ENCODE measurements around the gene FAM185A. TPM values are rescaled to one million over a fixed set of nuclear protein-coding genes. Genes with fewer than 3 reads are reported as not detected.

FAM185A gene
- total RNA-seq, 1 experiment from 2014 or later, result 12.8 TPM

GRCh38 chr7:102841290-102841689, 92.5 kb downstream of the FAM185A start:
- Histone ChIP-seq H3K4me3 (ENCODE audit: low read depth, low read length) (no peak overlapping the region), H3K36me3 (ENCODE audit: control insufficient read depth, insufficient read depth, low read length) (no peaks in the 10 kb centered on the region), H3K9me3 (no peaks in the 10 kb centered on the region), H3K27me3 (replicated peaks; ENCODE audit: control insufficient read depth, insufficient read depth, low read length) (no peaks in the 10 kb centered on the region), H3K4me1 (no peaks in the 10 kb centered on the region; the same call in 1 of the 2 replicates)
- no peak overlapping the region for H3K27ac Mint-ChIP-seq (ENCODE audit: unreplicated experiment)
- ChIA-PET CTCF (no interaction called here), POLR2A (no interaction called here)
- H3K36me3 Mint-ChIP-seq (ENCODE audit: insufficient read depth, unreplicated experiment), result no peaks in the 10 kb centered on the region
- no peaks in the 10 kb centered on the region for H3K27me3 Mint-ChIP-seq (ENCODE audit: insufficient read depth, unreplicated experiment)
- no TSS peak for BruUV-seq (replicated peaks)
- H3K4me3 Mint-ChIP-seq (ENCODE audit: unreplicated experiment), result no peak overlapping the region
- DNase-seq, result no peak
- no peaks in the 10 kb centered on the region for H3K9me3 Mint-ChIP-seq (ENCODE audit: unreplicated experiment)
- no peak for TF ChIP-seq CTCF (IDR thresholded peaks at IDR 0.05; ENCODE audit: insufficient read depth in 1 of 2, low read depth in 1 of 2, low read length in 1 of 2, severe bottlenecking in 1 of 2, unreplicated experiment in 1 of 2)
- H3K4me1 Mint-ChIP-seq (ENCODE audit: low read depth, unreplicated experiment), result no peaks in the 10 kb centered on the region
- intact Hi-C loops (cut with micrococcal nuclease; ENCODE audit: unreplicated experiment), result no loop called here

- no peaks in the 10 kb centered on the region for H3K4me1 ChIP-seq
- no peak for DNase-seq
- Mint-ChIP-seq H3K4me3 (ENCODE audit: unreplicated experiment) (no peak overlapping the region), H3K36me3 (ENCODE audit: insufficient read depth, unreplicated experiment) (no peaks in the 10 kb centered on the region), H3K9me3 (ENCODE audit: unreplicated experiment) (no peaks in the 10 kb centered on the region), H3K4me1 (ENCODE audit: low read depth, unreplicated experiment) (no peaks in the 10 kb centered on the region), H3K27ac (ENCODE audit: unreplicated experiment) (no peak overlapping the region), H3K27me3 (ENCODE audit: insufficient read depth, unreplicated experiment) (no peaks in the 10 kb centered on the region)
- H3K9me3 ChIP-seq, result no peaks in the 10 kb centered on the region
- CTCF ChIA-PET, result no interaction called here
- no peaks in the 10 kb centered on the region for H3K27me3 ChIP-seq (replicated peaks; ENCODE audit: control insufficient read depth, insufficient read depth, low read length)
- BruUV-seq (replicated peaks), result no TSS peak
- TF ChIP-seq CTCF (IDR thresholded peaks at IDR 0.05; ENCODE audit: insufficient read depth in 1 of 2, low read depth in 1 of 2, low read length in 1 of 2, severe bottlenecking in 1 of 2, unreplicated experiment in 1 of 2), result no peak
- intact Hi-C loops (cut with micrococcal nuclease; ENCODE audit: unreplicated experiment), result no loop called here
- POLR2A ChIA-PET, result no interaction called here
- H3K36me3 ChIP-seq (ENCODE audit: control insufficient read depth, insufficient read depth, low read length), result no peaks in the 10 kb centered on the region
- H3K4me3 ChIP-seq (ENCODE audit: low read depth, low read length), result no peak overlapping the region
These were observed 93.5 kb downstream of the FAM185A start for GRCh38 chr7:102842284-102842683.

- ChIA-PET POLR2A (no interaction called here), CTCF (no interaction called here)
- DNase-seq, result no peak
- intact Hi-C loops (cut with micrococcal nuclease; ENCODE audit: unreplicated experiment), result no loop called here
- H3K27me3 ChIP-seq (replicated peaks; ENCODE audit: control insufficient read depth, insufficient read depth, low read length), result no peaks in the 10 kb centered on the region
- Mint-ChIP-seq H3K36me3 (ENCODE audit: insufficient read depth, unreplicated experiment) (no peaks in the 10 kb centered on the region), H3K9me3 (ENCODE audit: unreplicated experiment) (no peaks in the 10 kb centered on the region), H3K4me3 (ENCODE audit: unreplicated experiment) (no peak overlapping the region), H3K27ac (ENCODE audit: unreplicated experiment) (no peak overlapping the region), H3K27me3 (ENCODE audit: insufficient read depth, unreplicated experiment) (no peaks in the 10 kb centered on the region), H3K4me1 (ENCODE audit: low read depth, unreplicated experiment) (no peaks in the 10 kb centered on the region)
- H3K4me3 ChIP-seq (ENCODE audit: low read depth, low read length), result no peak overlapping the region
- TF ChIP-seq CTCF (IDR thresholded peaks at IDR 0.05; ENCODE audit: insufficient read depth in 1 of 2, low read depth in 1 of 2, low read length in 1 of 2, severe bottlenecking in 1 of 2, unreplicated experiment in 1 of 2), result no peak
- BruUV-seq (replicated peaks), result no TSS peak
- no peaks in the 10 kb centered on the region for H3K4me1 ChIP-seq
- H3K36me3 ChIP-seq (ENCODE audit: control insufficient read depth, insufficient read depth, low read length), result no peaks in the 10 kb centered on the region
- no peaks in the 10 kb centered on the region for H3K9me3 ChIP-seq
These were observed 95.1 kb downstream of the FAM185A start for GRCh38 chr7:102843850-102844249.
